Measurements from ENCODE around the gene TBC1D13.

TBC1D13 gene

GRCh38 chr9:128786681-128787601, at the start of gene TBC1D13:
TSS of gene TBC1D13 (plus strand) at chr9:128787253. CDS start at chr9:128787354, 101 bp downstream.
- Histone ChIP-seq H3K4me1 (peaks cover 6 to 18% (median 12%) of the 10 kb centered on the region in 4 donors), H3K9me3 (no peaks in the 10 kb centered on the region)

GRCh38 chr9:128742401-128742800, 44.7 kb upstream of the TBC1D13 start:
- no peak overlapping the region for H3K4me3 ChIP-seq
- no peak for TF ChIP-seq CTCF (IDR thresholded peaks at IDR 0.05)
- H3K4me1 ChIP-seq: no peaks in the 10 kb centered on the region
- no peaks in the 10 kb centered on the region for H3K9me3 ChIP-seq
- H3K27me3 ChIP-seq: no peaks in the 10 kb centered on the region
- no peak overlapping the region for H3K27ac ChIP-seq
- H3K36me3 ChIP-seq: peaks cover 45 to 73% (median 53%) of the 10 kb centered on the region in 3 donors
- intact Hi-C loops (cut with DNase I; ENCODE audit: low total_unique reads): no loop called here
- no peak for DNase-seq

More at GRCh38 chr9:128786681-128787601, at the start of gene TBC1D13:
- intact Hi-C loops (cut with DNase I; ENCODE audit: low total_unique reads): loop anchor here (2.0 kb wide), 1 partner anchor 14 kb away; no protein-coding TSS in a partner anchor
- Histone ChIP-seq H3K4me3 (peak within 1 kb of the TSS; percentile 68 to 70), H3K27me3 (no peaks in the 10 kb centered on the region), H3K36me3 (peaks cover 11 to 30% (median 12%) of the 10 kb centered on the region in 3 donors), H3K27ac (peak within 1 kb of the TSS; percentile 76 to 80)
- no peak for TF ChIP-seq CTCF (IDR thresholded peaks at IDR 0.05)
- DNase-seq: peak; percentile 85 to 95

GRCh38 chr9:128743421-128743820, 43.6 kb upstream of the TBC1D13 start:
- intact Hi-C loops (cut with DNase I; ENCODE audit: low total_unique reads): no loop called here
- no peaks in the 10 kb centered on the region for H3K9me3 ChIP-seq
- no peak overlapping the region for H3K27ac ChIP-seq
- no peak for DNase-seq
- H3K36me3 ChIP-seq: peaks cover 47 to 73% (median 58%) of the 10 kb centered on the region in 3 donors
- no peaks in the 10 kb centered on the region for H3K27me3 ChIP-seq
- no peak overlapping the region for H3K4me3 ChIP-seq
- no peak for TF ChIP-seq CTCF (IDR thresholded peaks at IDR 0.05)
- no peaks in the 10 kb centered on the region for H3K4me1 ChIP-seq

GRCh38 chr9:128747241-128747640, 39.8 kb upstream of the TBC1D13 start:
- DNase-seq: no peak
- intact Hi-C loops (cut with DNase I; ENCODE audit: low total_unique reads): no loop called here

More at GRCh38 chr9:128747241-128747640, 39.8 kb upstream of the TBC1D13 start:
- H3K27ac ChIP-seq: no peak overlapping the region
- H3K9me3 ChIP-seq: no peaks in the 10 kb centered on the region
- peaks cover 33 to 65% (median 50%) of the 10 kb centered on the region in 3 donors for H3K36me3 ChIP-seq
- no peaks in the 10 kb centered on the region for H3K4me1 ChIP-seq
- TF ChIP-seq CTCF (IDR thresholded peaks at IDR 0.05): no peak
- no peaks in the 10 kb centered on the region for H3K27me3 ChIP-seq
- no peak overlapping the region for H3K4me3 ChIP-seq

Measured in tibial artery (tissue), 4 donors.